ENCODE measurements around the gene THEMIS.

Gene THEMIS

GRCh38 chr6:127902933-127903332 lies 2.1 kb upstream of the THEMIS start:
- no peak for DNase-seq (ENCODE audit: low read depth)
- no peak for TF ChIP-seq CTCF (IDR thresholded peaks at IDR 0.05; ENCODE audit: control insufficient read depth, insufficient read depth, low read depth, low read length, missing control alignments)
- H3K4me3 ChIP-seq (ENCODE audit: control insufficient read depth, low read depth, low read length) = no peak overlapping the region

GRCh38 chr6:127897484-127897883 lies 3.4 kb downstream of the THEMIS start:
- no peak for TF ChIP-seq CTCF (IDR thresholded peaks at IDR 0.05; ENCODE audit: control insufficient read depth, insufficient read depth, low read depth, low read length, missing control alignments)
- H3K4me3 ChIP-seq (ENCODE audit: control insufficient read depth, low read depth, low read length) = no peak overlapping the region

GRCh38 chr6:127894051-127894450 lies 6.8 kb downstream of the THEMIS start:
- DNase-seq (ENCODE audit: low read depth) = no peak
- no peak overlapping the region for H3K4me3 ChIP-seq (ENCODE audit: control insufficient read depth, low read depth, low read length)
- TF ChIP-seq CTCF (IDR thresholded peaks at IDR 0.05; ENCODE audit: control insufficient read depth, insufficient read depth, low read depth, low read length, missing control alignments) = no peak

More at GRCh38 chr6:127897484-127897883, 3.4 kb downstream of the THEMIS start:
- no peak for DNase-seq (ENCODE audit: low read depth)

GRCh38 chr6:127893541-127893940 lies 7.3 kb downstream of the THEMIS start:
- DNase-seq (ENCODE audit: low read depth) = no peak
- no peak overlapping the region for H3K4me3 ChIP-seq (ENCODE audit: control insufficient read depth, low read depth, low read length)

GRCh38 chr6:127891731-127892326 lies 9.0 kb downstream of the THEMIS start:
- DNase-seq (ENCODE audit: low read depth) = no peak
- TF ChIP-seq CTCF (IDR thresholded peaks at IDR 0.05; ENCODE audit: control insufficient read depth, insufficient read depth, low read depth, low read length, missing control alignments) = no peak
- H3K4me3 ChIP-seq (ENCODE audit: control insufficient read depth, low read depth, low read length) = no peak overlapping the region

More at GRCh38 chr6:127893541-127893940, 7.3 kb downstream of the THEMIS start:
- no peak for TF ChIP-seq CTCF (IDR thresholded peaks at IDR 0.05; ENCODE audit: control insufficient read depth, insufficient read depth, low read depth, low read length, missing control alignments)

GRCh38 chr6:127886603-127887002 lies 14.3 kb downstream of the THEMIS start:
- no peak for TF ChIP-seq CTCF (IDR thresholded peaks at IDR 0.05; ENCODE audit: control insufficient read depth, insufficient read depth, low read depth, low read length, missing control alignments)
- DNase-seq (ENCODE audit: low read depth) = no peak
- H3K4me3 ChIP-seq (ENCODE audit: control insufficient read depth, low read depth, low read length) = no peak overlapping the region

Measured in AG09309 (cell line).